NOMO-1 treated with DMSO at 0.1 percent for 48 hours (cell line): ENCODE data around the gene CDH24.

Experiments
- DNase-seq: peaks from one replicate; lab custom pipeline; 2025; ENCODE audit not compliant: unreplicated experiment; lab: John Stamatoyannopoulos, UW

CDH24 gene

GRCh38 chr14:23056956-23057756 is at the start of gene CDH24:
TSS of gene CDH24 (minus strand) at chr14:23057520. CDS start at chr14:23055733, 1,787 bp downstream.
- DNase-seq = no peak

- DNase-seq = no peak
Measured at GRCh38 chr14:23106747-23107045, 49.4 kb upstream of the CDH24 start.

- DNase-seq = no peak
Measured at GRCh38 chr14:23105348-23105824, 48.1 kb upstream of the CDH24 start.

- no peak for DNase-seq
Measured at GRCh38 chr14:23104591-23105347, 47.4 kb upstream of the CDH24 start, which contains the start of gene CIROP. TSS of gene CIROP (minus strand) at chr14:23104989. CDS start at chr14:23104920, 69 bp downstream.

- DNase-seq = no peak
Measured at GRCh38 chr14:23104070-23104590, 46.8 kb upstream of the CDH24 start.

- DNase-seq = no peak
Measured at GRCh38 chr14:23103581-23103980, 46.3 kb upstream of the CDH24 start.

- DNase-seq = no peak
Measured at GRCh38 chr14:23102801-23103200, 45.5 kb upstream of the CDH24 start.

- DNase-seq = no peak
Measured at GRCh38 chr14:23101986-23102625, 44.8 kb upstream of the CDH24 start.

- DNase-seq = no peak
Measured at GRCh38 chr14:23101213-23101970, 44.1 kb upstream of the CDH24 start.

GRCh38 chr14:23099212-23099861 is 42.0 kb upstream of the CDH24 start:
- no peak for DNase-seq

GRCh38 chr14:23097786-23098185 is 40.5 kb upstream of the CDH24 start:
- no peak for DNase-seq

GRCh38 chr14:23095196-23096108 is 38.1 kb upstream of the CDH24 start, which contains the start of gene C14orf119:
TSS of gene C14orf119 (plus strand) at chr14:23095505. CDS start at chr14:23097659, 2,154 bp downstream.
- no peak for DNase-seq

- no peak for DNase-seq
Measured at GRCh38 chr14:23094666-23095195, 37.4 kb upstream of the CDH24 start, which contains the start of gene ACIN1. TSS of gene ACIN1 (minus strand) at chr14:23095136. CDS start at chr14:23095112, 24 bp downstream.

GRCh38 chr14:23093991-23094665 is 36.8 kb upstream of the CDH24 start:
- DNase-seq = no peak

- no peak for DNase-seq
Measured at GRCh38 chr14:23093526-23093925, 36.2 kb upstream of the CDH24 start.

- DNase-seq = no peak
Measured at GRCh38 chr14:23093104-23093503, 35.8 kb upstream of the CDH24 start.

- DNase-seq = no peak
Measured at GRCh38 chr14:23091294-23092225, 34.2 kb upstream of the CDH24 start.
